ENCODE measurements around the gene FAM241A.

DNA sequence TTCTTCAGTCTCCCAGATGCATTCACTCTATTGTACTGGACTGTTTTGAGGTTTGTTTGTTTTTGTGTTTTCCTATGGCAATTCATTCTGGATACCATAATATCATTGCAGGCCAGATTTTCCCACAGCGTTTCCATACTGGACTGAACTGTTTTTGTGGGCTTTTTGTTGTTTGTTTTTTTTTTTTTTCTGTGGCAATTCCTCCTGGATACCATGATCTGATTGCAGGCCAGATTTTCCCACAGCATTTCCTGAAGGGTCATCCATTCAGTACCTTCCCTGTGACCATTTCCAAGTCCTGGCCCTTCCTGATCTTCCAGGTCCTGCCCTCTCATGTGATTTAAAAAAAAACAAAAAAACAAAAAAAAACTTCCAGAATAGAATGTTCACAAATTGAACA is 33.9 kb upstream of the FAM241A start:
- TF ChIP-seq, protein P1, sequence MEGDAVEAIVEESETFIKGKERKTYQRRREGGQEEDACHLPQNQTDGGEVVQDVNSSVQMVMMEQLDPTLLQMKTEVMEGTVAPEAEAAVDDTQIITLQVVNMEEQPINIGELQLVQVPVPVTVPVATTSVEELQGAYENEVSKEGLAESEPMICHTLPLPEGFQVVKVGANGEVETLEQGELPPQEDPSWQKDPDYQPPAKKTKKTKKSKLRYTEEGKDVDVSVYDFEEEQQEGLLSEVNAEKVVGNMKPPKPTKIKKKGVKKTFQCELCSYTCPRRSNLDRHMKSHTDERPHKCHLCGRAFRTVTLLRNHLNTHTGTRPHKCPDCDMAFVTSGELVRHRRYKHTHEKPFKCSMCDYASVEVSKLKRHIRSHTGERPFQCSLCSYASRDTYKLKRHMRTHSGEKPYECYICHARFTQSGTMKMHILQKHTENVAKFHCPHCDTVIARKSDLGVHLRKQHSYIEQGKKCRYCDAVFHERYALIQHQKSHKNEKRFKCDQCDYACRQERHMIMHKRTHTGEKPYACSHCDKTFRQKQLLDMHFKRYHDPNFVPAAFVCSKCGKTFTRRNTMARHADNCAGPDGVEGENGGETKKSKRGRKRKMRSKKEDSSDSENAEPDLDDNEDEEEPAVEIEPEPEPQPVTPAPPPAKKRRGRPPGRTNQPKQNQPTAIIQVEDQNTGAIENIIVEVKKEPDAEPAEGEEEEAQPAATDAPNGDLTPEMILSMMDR (IDR thresholded peaks at IDR 0.05): no peak
- no peak for TF ChIP-seq EZH2 (IDR thresholded peaks at IDR 0.05; ENCODE audit: borderline replicate concordance, insufficient read depth, low read depth, low read length, poor library complexity, severe bottlenecking)

All from B cell (primary cell).